Measurements from ENCODE around the gene TEX2. TPM values are rescaled to one million over a fixed set of nuclear protein-coding genes. Genes with fewer than 3 reads are reported as not detected.

Gene TEX2
- total and polyA plus RNA-seq, 9 of the 15 experiments (the other 6 are each of a cell fraction or from before 2014, with no cell fraction given): 4.1 to 27.6 (median 19.3) TPM

DNA sequence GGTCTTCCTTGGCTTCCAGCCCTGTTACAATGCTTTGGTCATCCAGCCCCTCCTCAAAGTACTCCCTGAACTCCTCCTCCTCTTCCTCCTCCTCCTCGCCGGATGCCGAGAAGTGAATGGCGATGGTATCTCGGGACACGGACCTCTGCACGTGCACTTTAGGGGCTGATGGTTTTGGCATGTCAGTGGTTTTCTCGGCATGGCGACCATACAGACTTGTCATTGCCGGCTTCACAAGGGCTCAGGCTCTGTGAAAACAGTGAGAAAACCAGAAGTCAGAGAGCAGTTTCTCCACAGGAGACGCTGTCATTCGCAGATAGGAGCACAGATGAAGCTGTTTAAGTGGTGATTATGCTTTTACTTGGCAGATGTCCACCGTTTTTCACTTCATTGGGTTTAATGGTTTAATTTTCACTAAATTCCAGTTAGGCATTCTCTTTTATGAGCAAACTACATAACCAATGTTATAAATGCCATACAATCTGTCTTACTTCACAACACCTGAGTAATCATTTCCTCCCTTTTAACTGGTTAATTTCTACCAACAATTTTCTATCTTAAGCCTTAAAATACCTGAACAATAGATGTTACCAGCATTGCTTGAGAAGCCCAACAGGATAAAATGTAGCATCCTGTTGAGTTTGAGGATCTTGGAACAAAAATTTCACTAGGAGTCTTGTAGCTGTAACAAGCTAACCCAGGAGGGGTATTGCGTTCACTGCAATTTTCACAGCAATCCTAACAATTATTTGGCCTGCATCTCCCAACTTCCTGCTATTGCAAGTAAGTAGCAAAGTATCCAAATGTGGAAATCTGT, 48.9 kb downstream of the TEX2 start (continued):
- TF ChIP-seq, protein P1, sequence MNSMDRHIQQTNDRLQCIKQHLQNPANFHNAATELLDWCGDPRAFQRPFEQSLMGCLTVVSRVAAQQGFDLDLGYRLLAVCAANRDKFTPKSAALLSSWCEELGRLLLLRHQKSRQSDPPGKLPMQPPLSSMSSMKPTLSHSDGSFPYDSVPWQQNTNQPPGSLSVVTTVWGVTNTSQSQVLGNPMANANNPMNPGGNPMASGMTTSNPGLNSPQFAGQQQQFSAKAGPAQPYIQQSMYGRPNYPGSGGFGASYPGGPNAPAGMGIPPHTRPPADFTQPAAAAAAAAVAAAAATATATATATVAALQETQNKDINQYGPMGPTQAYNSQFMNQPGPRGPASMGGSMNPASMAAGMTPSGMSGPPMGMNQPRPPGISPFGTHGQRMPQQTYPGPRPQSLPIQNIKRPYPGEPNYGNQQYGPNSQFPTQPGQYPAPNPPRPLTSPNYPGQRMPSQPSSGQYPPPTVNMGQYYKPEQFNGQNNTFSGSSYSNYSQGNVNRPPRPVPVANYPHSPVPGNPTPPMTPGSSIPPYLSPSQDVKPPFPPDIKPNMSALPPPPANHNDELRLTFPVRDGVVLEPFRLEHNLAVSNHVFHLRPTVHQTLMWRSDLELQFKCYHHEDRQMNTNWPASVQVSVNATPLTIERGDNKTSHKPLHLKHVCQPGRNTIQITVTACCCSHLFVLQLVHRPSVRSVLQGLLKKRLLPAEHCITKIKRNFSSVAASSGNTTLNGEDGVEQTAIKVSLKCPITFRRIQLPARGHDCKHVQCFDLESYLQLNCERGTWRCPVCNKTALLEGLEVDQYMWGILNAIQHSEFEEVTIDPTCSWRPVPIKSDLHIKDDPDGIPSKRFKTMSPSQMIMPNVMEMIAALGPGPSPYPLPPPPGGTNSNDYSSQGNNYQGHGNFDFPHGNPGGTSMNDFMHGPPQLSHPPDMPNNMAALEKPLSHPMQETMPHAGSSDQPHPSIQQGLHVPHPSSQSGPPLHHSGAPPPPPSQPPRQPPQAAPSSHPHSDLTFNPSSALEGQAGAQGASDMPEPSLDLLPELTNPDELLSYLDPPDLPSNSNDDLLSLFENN (IDR thresholded peaks at IDR 0.05; ENCODE audit: low read depth in 2 of 2, low read length in 2 of 2): peak in 1 of 2 experiments; percentile 58; a peak in 1 of 4 replicates
- no peak for TF ChIP-seq SRSF9 (IDR thresholded peaks at IDR 0.05; ENCODE audit: borderline replicate concordance, low read depth, low read length)
- no peak for TF ChIP-seq SAP30 (IDR thresholded peaks at IDR 0.05; ENCODE audit: borderline replicate concordance, insufficient read depth, low read depth, low read length, poor library complexity, severe bottlenecking)
- no peak for TF ChIP-seq NCOA6 (IDR thresholded peaks at IDR 0.05)
- TF ChIP-seq GTF2E2 (tag; IDR thresholded peaks at IDR 0.05): no peak
- TF ChIP-seq KAT7 (CRISPR knock-in tag; IDR thresholded peaks at IDR 0.05; ENCODE audit: borderline replicate concordance): peak; percentile 59; the same call in 1 of the 2 replicates
- TF ChIP-seq, protein P2, sequence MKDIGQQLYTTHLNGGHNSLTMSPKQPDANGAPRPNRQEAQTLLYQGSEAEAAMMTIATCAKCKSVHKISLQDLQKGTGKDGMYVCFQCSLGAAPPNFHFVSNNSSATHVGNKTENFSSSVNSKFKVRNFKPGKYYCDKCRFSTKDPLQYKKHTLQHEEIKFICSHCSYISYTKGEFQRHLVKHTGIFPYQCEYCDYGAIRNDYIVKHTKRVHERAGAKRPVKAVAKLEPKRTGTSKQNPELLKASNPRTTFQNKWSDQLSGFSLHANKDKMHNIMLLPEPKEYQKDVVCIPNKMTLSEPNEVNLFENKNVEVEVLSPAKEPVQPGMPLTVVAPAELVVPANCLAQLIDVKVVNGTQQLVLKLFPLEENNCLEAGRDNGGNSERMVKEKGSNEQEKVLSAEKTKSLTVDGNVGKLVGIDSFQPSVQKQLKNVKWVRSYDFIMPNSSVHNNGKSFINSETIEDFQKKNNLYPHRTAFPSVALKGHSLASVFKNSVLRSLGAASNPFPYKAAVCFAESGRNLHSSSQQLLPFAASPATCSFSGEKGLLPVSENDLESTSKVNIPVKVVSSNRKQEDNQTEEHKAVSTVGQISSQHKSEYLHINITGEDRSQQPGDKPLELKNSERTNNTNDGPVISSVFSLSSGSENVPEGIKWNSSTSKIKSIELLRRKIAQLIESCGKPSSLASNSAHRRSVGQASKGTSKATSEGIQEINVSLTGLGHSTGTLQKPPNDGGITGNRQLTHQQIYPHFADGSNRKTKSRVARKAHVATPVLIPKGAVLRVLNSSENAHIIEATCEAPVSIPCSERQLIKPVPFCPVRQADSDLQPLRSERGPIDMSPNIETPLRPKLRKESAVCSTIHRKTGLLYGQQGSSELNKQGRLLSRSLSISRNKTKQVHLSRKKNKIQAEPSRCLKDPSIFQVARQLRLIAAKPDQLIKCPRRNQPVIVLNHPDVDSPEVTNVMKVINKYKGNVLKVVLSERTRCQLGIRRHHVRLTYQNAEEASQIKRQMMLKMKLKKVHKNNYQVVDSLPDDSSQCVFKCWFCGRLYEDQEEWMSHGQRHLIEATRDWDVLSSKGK (CRISPR knock-in tag; IDR thresholded peaks at IDR 0.05): no peak
- no peak for TF ChIP-seq ZBTB1 (CRISPR knock-in tag; IDR thresholded peaks at IDR 0.05; ENCODE audit: borderline replicate concordance, low read depth)
- no peak for TF ChIP-seq NFRKB (IDR thresholded peaks at IDR 0.05; ENCODE audit: low read depth)
- TF ChIP-seq SRF (CRISPR knock-in tag; IDR thresholded peaks at IDR 0.05): no peak
- TF ChIP-seq RBFOX2 (IDR thresholded peaks at IDR 0.05; ENCODE audit: low read depth, low read length): no peak
- no peak for TF ChIP-seq SMARCB1 (IDR thresholded peaks at IDR 0.05; ENCODE audit: insufficient read length, low read depth)
- TF ChIP-seq, protein P3, sequence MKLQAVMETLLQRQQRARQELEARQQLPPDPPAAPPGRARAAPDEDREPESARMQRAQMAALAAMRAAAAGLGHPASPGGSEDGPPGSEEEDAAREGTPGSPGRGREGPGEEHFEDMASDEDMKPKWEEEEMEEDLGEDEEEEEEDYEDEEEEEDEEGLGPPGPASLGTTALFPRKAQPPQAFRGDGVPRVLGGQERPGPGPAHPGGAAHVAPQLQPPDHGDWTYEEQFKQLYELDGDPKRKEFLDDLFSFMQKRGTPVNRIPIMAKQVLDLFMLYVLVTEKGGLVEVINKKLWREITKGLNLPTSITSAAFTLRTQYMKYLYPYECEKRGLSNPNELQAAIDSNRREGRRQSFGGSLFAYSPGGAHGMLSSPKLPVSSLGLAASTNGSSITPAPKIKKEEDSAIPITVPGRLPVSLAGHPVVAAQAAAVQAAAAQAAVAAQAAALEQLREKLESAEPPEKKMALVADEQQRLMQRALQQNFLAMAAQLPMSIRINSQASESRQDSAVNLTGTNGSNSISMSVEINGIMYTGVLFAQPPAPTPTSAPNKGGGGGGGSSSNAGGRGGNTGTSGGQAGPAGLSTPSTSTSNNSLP (IDR thresholded peaks at IDR 0.05; ENCODE audit: borderline replicate concordance, low read depth, low read length): no peak
- TF ChIP-seq SREBF1 (IDR thresholded peaks at IDR 0.05; ENCODE audit: borderline replicate concordance, low read depth, low read length): no peak
- no peak for TF ChIP-seq MEF2A (IDR thresholded peaks at IDR 0.05; ENCODE audit: control insufficient read depth, low read depth, low read length)
- TF ChIP-seq, protein P4, sequence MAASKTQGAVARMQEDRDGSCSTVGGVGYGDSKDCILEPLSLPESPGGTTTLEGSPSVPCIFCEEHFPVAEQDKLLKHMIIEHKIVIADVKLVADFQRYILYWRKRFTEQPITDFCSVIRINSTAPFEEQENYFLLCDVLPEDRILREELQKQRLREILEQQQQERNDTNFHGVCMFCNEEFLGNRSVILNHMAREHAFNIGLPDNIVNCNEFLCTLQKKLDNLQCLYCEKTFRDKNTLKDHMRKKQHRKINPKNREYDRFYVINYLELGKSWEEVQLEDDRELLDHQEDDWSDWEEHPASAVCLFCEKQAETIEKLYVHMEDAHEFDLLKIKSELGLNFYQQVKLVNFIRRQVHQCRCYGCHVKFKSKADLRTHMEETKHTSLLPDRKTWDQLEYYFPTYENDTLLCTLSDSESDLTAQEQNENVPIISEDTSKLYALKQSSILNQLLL (CRISPR knock-in tag; IDR thresholded peaks at IDR 0.05; ENCODE audit: borderline replicate concordance): no peak
